ENCODE data around the gene LIMK2. TPM values are rescaled to one million over a fixed set of nuclear protein-coding genes. Genes with fewer than 3 reads are reported as not detected.
"Not testable (repeated sequence)": the region's sequence is repeated elsewhere in the genome, so short reads cannot be mapped to it uniquely, and the experiment has no call there.

LIMK2 gene
- total RNA-seq, 1 donor from 2014 or later: 18.4 TPM

- Histone ChIP-seq H3K36me3 (peaks cover 0 to 3% of the 10 kb centered on the region in 2 donors), H3K9me3 (no peaks in the 10 kb centered on the region), H3K4me3 (no peak overlapping the region), H3K4me1 (peaks cover 0 to 8% of the 10 kb centered on the region in 2 donors), H3K27me3 (no peaks in the 10 kb centered on the region), H3K27ac (peak overlapping the region; percentile 80 to 82)
- no peak for TF ChIP-seq CTCF (IDR thresholded peaks at IDR 0.05)
- intact Hi-C loops (cut with DNase I): loop anchor here (1.0 to 2.0 kb wide), 2 partner anchors 17 to 123 kb away; partner anchors contain the start of genes LIMK2 and SELENOM
- no peak for DNase-seq (ENCODE audit: low spot score in 2 of 2)
Measured at GRCh38 chr22:31229402-31230079, 17.4 kb downstream of the LIMK2 start.

GRCh38 chr22:31230155-31230870, 18.2 kb downstream of the LIMK2 start:
- H3K4me1 ChIP-seq: peaks cover 0 to 5% of the 10 kb centered on the region in 2 donors
- H3K27ac ChIP-seq: peak overlapping the region; percentile 80 to 82

DNA sequence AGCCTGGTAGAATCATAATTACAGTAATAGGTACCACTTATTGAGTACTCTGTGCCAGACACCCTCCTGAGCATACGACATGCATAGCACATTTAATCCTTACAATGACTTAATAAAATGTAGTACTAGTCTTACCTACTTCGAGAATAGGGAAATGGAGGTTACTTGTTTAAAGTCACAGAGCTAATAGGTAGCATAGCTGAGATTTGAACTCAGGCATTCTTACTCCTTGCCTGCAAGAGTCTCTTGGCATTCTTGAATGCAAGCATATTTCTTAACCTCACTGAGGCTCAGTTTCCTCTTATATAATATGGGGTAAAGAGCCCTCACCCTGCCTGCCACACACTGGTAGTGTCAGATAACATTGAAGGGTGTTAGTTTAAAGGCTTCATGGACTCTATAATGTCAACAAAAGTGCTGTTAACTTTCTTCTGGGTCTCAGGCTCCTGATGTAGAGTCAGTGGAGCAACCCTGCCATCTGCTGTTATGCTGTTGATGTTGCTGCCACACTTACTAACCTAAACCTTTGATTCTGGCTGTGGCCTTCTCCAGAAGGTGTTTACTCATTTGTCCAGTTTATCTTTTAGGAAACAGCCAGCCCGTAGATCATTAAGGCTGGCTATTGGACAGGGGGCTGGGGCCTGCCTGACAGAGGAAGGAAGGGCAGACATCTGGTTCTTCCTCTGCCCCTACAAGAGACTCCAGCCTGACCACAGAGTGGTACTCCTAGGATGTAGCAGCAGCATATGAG, 18.9 kb downstream of the LIMK2 start:
- Histone ChIP-seq H3K27ac (peak overlapping the region; percentile 80 to 82), H3K36me3 (peaks cover 0 to 3% of the 10 kb centered on the region in 2 donors), H3K4me1 (peaks cover 0 to 5% of the 10 kb centered on the region in 2 donors), H3K9me3 (no peaks in the 10 kb centered on the region), H3K27me3 (no peaks in the 10 kb centered on the region), H3K4me3 (no peak overlapping the region)
- peak; percentile 68 to 82 (median 72) for TF ChIP-seq CTCF (IDR thresholded peaks at IDR 0.05)
- intact Hi-C loops (cut with DNase I): loop anchor here (1.0 to 2.0 kb wide), 2 partner anchors 19 to 124 kb away; partner anchors contain the start of genes LIMK2 and SELENOM
- DNase-seq (ENCODE audit: low spot score in 2 of 2): peak in 1 of 2 donors; percentile 75

More at GRCh38 chr22:31230155-31230870, 18.2 kb downstream of the LIMK2 start:
- no peak for TF ChIP-seq CTCF (IDR thresholded peaks at IDR 0.05)
- Histone ChIP-seq H3K9me3 (no peaks in the 10 kb centered on the region), H3K4me3 (no peak overlapping the region), H3K36me3 (peaks cover 0 to 3% of the 10 kb centered on the region in 2 donors), H3K27me3 (no peaks in the 10 kb centered on the region)
- DNase-seq (ENCODE audit: low spot score in 2 of 2): peak in 1 of 2 donors; percentile 80
- intact Hi-C loops (cut with DNase I): loop anchor here (1.0 to 2.0 kb wide), 2 partner anchors 18 to 124 kb away; partner anchors contain the start of genes LIMK2 and SELENOM

DNA sequence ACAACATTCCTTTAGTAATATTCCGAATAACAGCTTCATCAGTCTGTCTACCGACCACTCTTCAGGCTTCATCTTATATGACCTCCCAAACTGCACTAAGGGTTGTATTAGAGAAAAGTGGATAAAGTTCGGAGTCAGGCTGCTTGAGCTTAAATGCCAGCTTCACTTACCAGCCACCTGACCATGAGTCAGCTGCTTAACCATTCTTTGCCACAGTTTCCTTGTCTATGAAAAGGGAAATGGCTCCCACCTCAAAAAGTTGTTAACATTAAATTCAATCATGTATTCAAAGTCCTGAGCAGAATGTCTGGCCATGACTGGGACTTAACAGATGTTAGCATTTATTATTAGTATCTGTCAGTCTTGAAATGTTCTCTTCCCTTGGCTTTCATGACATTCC, 20.9 kb downstream of the LIMK2 start:
- no peaks in the 10 kb centered on the region for H3K27me3 ChIP-seq
- H3K4me1 ChIP-seq: peaks cover 0 to 5% of the 10 kb centered on the region in 2 donors
- no peak overlapping the region for H3K27ac ChIP-seq
- H3K36me3 ChIP-seq: peaks cover 0 to 3% of the 10 kb centered on the region in 2 donors
- intact Hi-C loops (cut with DNase I): no loop called here
- H3K9me3 ChIP-seq: no peaks in the 10 kb centered on the region
- no peak for DNase-seq (ENCODE audit: low spot score in 2 of 2)
- no peak overlapping the region for H3K4me3 ChIP-seq
- no peak for TF ChIP-seq CTCF (IDR thresholded peaks at IDR 0.05)

DNA sequence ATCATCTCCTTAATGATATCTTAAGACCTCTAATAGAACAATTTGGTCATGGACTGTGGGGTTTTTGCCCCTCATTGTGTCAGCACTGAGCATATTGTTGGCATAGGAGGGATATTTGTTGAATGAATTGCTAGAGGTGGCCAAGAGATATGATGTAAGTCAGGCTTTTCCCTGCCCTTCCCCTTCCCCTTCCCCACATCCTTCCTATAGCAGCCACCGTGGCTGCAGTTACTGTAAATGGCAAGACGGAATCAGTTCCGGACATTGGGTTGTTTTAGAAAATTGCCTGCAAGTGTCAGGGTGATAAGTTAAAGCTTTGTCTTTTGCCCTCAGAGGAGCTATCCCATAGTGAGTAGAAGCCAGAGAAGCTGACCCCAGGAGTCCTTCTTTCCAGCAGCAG, 23.0 kb downstream of the LIMK2 start:
- intact Hi-C loops (cut with DNase I): no loop called here
- Histone ChIP-seq H3K27me3 (no peaks in the 10 kb centered on the region), H3K4me1 (peaks cover 0 to 8% of the 10 kb centered on the region in 2 donors), H3K27ac (no peak overlapping the region), H3K4me3 (no peak overlapping the region), H3K36me3 (peaks cover 0 to 3% of the 10 kb centered on the region in 2 donors), H3K9me3 (no peaks in the 10 kb centered on the region)
- no peak for TF ChIP-seq CTCF (IDR thresholded peaks at IDR 0.05)
- no peak for DNase-seq (ENCODE audit: low spot score in 2 of 2)

- intact Hi-C loops (cut with DNase I); H3K36me3 ChIP-seq; H3K4me1 ChIP-seq; H3K27ac ChIP-seq; H3K27me3 ChIP-seq; DNase-seq (ENCODE audit: low spot score in 2 of 2); H3K4me3 ChIP-seq; H3K9me3 ChIP-seq: not testable (repeated sequence)
Measured at GRCh38 chr22:31236044-31236443, 23.9 kb downstream of the LIMK2 start.

Data from ascending aorta (tissue), 2 donors.